ENCODE measurements around the gene IZUMO1.
A peak's percentile ranks its signal among the peaks of the same experiment; 100 is the strongest.

The IZUMO1 gene

DNA sequence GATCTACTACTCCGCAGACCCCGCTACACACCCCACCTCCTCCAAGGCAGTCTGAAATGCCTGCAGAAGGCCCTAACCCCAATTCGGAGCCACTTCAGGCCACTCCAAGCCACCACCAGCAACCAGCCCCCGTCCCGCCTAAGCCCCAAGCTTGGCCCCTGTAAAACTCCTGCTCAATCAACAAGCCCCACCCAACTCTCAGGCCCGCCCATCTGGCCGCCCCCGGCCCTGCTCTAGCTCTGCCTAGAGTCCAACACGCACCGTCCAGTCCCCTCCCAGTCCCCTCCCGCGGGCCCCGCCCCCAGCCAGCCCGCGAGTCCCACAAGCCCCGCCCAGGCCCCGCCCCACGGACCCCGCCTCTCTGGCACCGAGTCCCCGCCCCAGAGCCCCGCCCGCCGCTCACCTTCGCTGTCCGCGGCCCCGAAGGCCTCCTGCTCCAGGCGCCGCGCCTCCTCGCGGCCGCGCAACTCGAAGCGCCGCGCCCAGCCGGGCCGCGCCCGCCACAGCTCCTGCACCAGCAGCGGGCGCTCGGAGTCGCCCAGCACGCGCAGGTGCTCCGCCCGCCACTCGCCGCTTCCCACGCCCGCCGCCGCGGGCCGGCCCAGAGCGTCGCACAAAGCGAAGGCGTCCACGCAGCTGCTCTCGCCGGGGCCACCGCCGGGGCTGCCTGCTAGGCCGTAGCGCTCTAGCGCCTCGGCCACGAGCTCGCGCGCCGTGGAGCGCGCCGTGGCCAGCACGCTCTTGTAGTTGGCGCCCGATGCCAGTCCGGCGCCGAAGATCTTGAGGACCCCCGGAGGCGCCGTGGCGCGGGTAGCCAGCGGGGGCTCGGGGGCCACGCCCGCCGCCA lies 7.9 kb downstream of the IZUMO1 start:
- Histone ChIP-seq H3K9me3 (ENCODE audit: insufficient read depth, low read length) (no peaks in the 10 kb centered on the region), H2AFZ (ENCODE audit: low read depth, low read length, severe bottlenecking) (no peak overlapping the region), H3K4me3 (ENCODE audit: insufficient read depth, low read length, poor library complexity, severe bottlenecking) (no peak overlapping the region), H3K9ac (ENCODE audit: low read length) (no peak overlapping the region), H3K79me2 (ENCODE audit: insufficient read depth, low read length) (no peaks in the 10 kb centered on the region), H3K27ac (ENCODE audit: low read depth, low read length) (no peak overlapping the region), H3F3A (ENCODE audit: insufficient read depth) (no peaks in the 10 kb centered on the region), H3K4me2 (ENCODE audit: low read depth, low read length, poor library complexity, severe bottlenecking) (peak overlapping the region; percentile 16), H3K36me3 (ENCODE audit: low read length) (no peaks in the 10 kb centered on the region), H4K20me1 (ENCODE audit: low read depth, low read length) (no peaks in the 10 kb centered on the region), H3K27me3 (ENCODE audit: low read length) (no peaks in the 10 kb centered on the region), H3K9me2 (replicated peaks; ENCODE audit: insufficient read depth, low read length) (no peaks in the 10 kb centered on the region)
- TF ChIP-seq, protein P1, sequence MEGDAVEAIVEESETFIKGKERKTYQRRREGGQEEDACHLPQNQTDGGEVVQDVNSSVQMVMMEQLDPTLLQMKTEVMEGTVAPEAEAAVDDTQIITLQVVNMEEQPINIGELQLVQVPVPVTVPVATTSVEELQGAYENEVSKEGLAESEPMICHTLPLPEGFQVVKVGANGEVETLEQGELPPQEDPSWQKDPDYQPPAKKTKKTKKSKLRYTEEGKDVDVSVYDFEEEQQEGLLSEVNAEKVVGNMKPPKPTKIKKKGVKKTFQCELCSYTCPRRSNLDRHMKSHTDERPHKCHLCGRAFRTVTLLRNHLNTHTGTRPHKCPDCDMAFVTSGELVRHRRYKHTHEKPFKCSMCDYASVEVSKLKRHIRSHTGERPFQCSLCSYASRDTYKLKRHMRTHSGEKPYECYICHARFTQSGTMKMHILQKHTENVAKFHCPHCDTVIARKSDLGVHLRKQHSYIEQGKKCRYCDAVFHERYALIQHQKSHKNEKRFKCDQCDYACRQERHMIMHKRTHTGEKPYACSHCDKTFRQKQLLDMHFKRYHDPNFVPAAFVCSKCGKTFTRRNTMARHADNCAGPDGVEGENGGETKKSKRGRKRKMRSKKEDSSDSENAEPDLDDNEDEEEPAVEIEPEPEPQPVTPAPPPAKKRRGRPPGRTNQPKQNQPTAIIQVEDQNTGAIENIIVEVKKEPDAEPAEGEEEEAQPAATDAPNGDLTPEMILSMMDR (IDR thresholded peaks at IDR 0.05; ENCODE audit: insufficient read depth, low read length, poor library complexity, severe bottlenecking): no peak
- TF ChIP-seq EZH2phosphoT487 (conservative IDR thresholded peaks at IDR 0.05; ENCODE audit: low read length): no peak

DNA sequence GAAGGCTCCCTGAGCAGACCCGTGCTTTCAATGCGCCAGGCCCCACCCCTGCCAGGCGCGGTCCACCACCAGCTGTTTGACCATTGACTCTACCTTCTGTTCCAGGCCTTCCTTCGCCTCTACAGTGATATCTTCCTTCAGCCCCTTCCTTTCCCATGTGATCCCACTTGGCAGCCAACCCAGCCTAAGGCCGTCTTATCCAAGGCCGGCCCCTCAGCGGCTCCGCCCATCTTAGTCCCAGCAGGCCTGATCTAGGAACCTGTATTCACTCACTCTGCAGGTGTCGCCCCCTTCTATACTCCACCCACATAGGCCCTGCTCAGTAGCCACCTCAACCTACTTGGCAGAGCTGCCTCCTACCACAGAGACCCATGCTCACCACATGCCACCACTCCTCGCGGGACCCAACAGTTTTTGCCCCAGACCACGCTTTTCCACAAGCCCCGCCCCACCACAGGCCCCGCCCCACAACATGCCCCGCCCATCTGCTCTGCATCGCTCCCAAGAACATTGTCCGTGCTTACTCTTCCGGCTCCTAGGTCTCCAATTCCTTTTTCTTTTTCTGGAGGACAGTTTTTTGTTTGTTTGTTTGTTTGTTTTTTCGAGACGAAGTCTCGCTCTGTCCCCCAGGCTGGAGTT lies 9.2 kb downstream of the IZUMO1 start:
- no peaks in the 10 kb centered on the region for H3K79me2 ChIP-seq (ENCODE audit: insufficient read depth, low read length)
- no peak overlapping the region for H3K9ac ChIP-seq (ENCODE audit: low read length)
- no peak overlapping the region for H3K4me3 ChIP-seq (ENCODE audit: insufficient read depth, low read length, poor library complexity, severe bottlenecking)
- no peaks in the 10 kb centered on the region for H3K9me3 ChIP-seq (ENCODE audit: insufficient read depth, low read length)
- no peaks in the 10 kb centered on the region for H3K27me3 ChIP-seq (ENCODE audit: low read length)
- no peaks in the 10 kb centered on the region for H3K36me3 ChIP-seq (ENCODE audit: low read length)
- no peak overlapping the region for H3K4me2 ChIP-seq (ENCODE audit: low read depth, low read length, poor library complexity, severe bottlenecking)
- no peak for TF ChIP-seq EZH2phosphoT487 (conservative IDR thresholded peaks at IDR 0.05; ENCODE audit: low read length)
- TF ChIP-seq, protein P1 (IDR thresholded peaks at IDR 0.05; ENCODE audit: insufficient read depth, low read length, poor library complexity, severe bottlenecking): no peak
- no peak overlapping the region for H2AFZ ChIP-seq (ENCODE audit: low read depth, low read length, severe bottlenecking)
- no peaks in the 10 kb centered on the region for H3F3A ChIP-seq (ENCODE audit: insufficient read depth)
- no peak overlapping the region for H3K27ac ChIP-seq (ENCODE audit: low read depth, low read length)
- no peaks in the 10 kb centered on the region for H4K20me1 ChIP-seq (ENCODE audit: low read depth, low read length)
- no peaks in the 10 kb centered on the region for H3K9me2 ChIP-seq (replicated peaks; ENCODE audit: insufficient read depth, low read length)

DNA sequence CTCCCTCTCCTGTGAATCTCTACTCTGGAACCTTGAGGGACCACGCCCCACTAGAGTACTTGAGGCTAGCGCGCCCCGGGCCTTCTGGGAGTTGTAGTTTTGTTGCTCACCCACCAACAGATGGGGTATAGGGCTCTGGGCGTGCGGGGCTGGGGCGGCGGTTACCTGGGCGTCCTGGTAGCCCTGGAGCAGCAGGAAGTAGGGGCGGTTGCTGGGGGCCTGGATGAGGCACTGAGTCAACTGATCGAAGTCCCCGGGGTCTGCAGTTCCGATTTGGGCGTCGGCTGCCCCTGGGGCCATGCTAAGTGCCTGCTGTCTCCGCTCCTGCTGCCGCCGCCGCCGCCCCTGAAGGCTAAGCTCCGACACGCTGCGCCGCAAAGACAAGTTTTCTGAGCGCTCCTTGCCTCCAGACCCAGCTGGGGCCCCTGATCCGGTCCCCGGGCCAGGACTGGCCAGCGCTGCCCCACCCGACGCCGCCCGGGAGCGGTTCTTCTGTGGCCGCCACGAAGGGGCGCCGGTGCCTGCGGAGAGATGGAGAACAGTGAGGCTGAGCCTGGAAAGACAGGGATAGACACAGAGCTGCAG lies 11.6 kb downstream of the IZUMO1 start:
- no peaks in the 10 kb centered on the region for H3K27me3 ChIP-seq (ENCODE audit: low read length)
- H3K36me3 ChIP-seq (ENCODE audit: low read length): no peaks in the 10 kb centered on the region
- no peaks in the 10 kb centered on the region for H3K79me2 ChIP-seq (ENCODE audit: insufficient read depth, low read length)
- no peak for TF ChIP-seq EZH2phosphoT487 (conservative IDR thresholded peaks at IDR 0.05; ENCODE audit: low read length)
- TF ChIP-seq, protein P1 (IDR thresholded peaks at IDR 0.05; ENCODE audit: insufficient read depth, low read length, poor library complexity, severe bottlenecking): no peak
- H3K4me2 ChIP-seq (ENCODE audit: low read depth, low read length, poor library complexity, severe bottlenecking): no peak overlapping the region
- no peaks in the 10 kb centered on the region for H3K9me3 ChIP-seq (ENCODE audit: insufficient read depth, low read length)
- H2AFZ ChIP-seq (ENCODE audit: low read depth, low read length, severe bottlenecking): no peak overlapping the region
- no peaks in the 10 kb centered on the region for H4K20me1 ChIP-seq (ENCODE audit: low read depth, low read length)
- H3F3A ChIP-seq (ENCODE audit: insufficient read depth): no peaks in the 10 kb centered on the region
- H3K9me2 ChIP-seq (replicated peaks; ENCODE audit: insufficient read depth, low read length): no peaks in the 10 kb centered on the region
- no peak overlapping the region for H3K9ac ChIP-seq (ENCODE audit: low read length)
- H3K27ac ChIP-seq (ENCODE audit: low read depth, low read length): no peak overlapping the region
- H3K4me3 ChIP-seq (ENCODE audit: insufficient read depth, low read length, poor library complexity, severe bottlenecking): no peak overlapping the region

Data from SU-DHL-6 (cell line).